Naive B cell (primary cell): ENCODE results near the gene CDKN2C. TPM values are rescaled to one million over a fixed set of nuclear protein-coding genes. Genes with fewer than 3 reads are reported as not detected.
A peak's percentile ranks its signal among the peaks of the same experiment; 100 is the strongest.
"Not testable (repeated sequence)": the region's sequence is repeated elsewhere in the genome, so short reads cannot be mapped to it uniquely, and the experiment has no call there.

Experiments
- ATAC-seq, 2 donors: fragments of 150-1000 bp; cut with Tn5 transposase; 2 replicates each; pipeline ENCODE4 v1.10.0; 2021; ENCODE audit warnings: low read depth in 2 of 2, mild to moderate bottlenecking in 2 of 2, moderate library complexity in 2 of 2
- DNase-seq: peaks from one replicate; pipeline ENCODE4 v3.0.0; 2022
- H3K27ac Mint-ChIP-seq, 6 donors: one replicate each; pipeline ENCODE4 v1.8.0; 2020 to 2022; ENCODE audit warnings: mild to moderate bottlenecking in 6 of 6, mixed read lengths in 6 of 6, moderate library complexity in 5 of 6, inconsistent platforms in 2 of 6
- H3K27me3 Mint-ChIP-seq, 3 donors: one replicate each; pipeline ENCODE4 v1.8.0; 2021 to 2022; ENCODE audit warnings: mixed read lengths in 3 of 3, mild to moderate bottlenecking in 1 of 3
- H3K36me3 Mint-ChIP-seq, 2 donors: one replicate each; pipeline ENCODE4 v1.8.0; 2020 to 2022; ENCODE audit warnings: mixed read lengths in 2 of 2, inconsistent platforms in 1 of 2, mild to moderate bottlenecking in 1 of 2
- H3K4me1 Mint-ChIP-seq, 3 donors: one replicate each; pipeline ENCODE4 v1.8.0; 2020 to 2022; ENCODE audit warnings: mixed read lengths in 3 of 3, inconsistent platforms in 1 of 3, mild to moderate bottlenecking in 1 of 3, moderate library complexity in 1 of 3
- H3K4me3 Mint-ChIP-seq, 8 donors: one replicate each; pipeline ENCODE4 v1.8.0; 2020 to 2022; ENCODE audit warnings: mild to moderate bottlenecking in 8 of 8, mixed read lengths in 8 of 8, moderate library complexity in 8 of 8, inconsistent platforms in 2 of 8
- H3K9me3 Mint-ChIP-seq, 7 donors: one replicate each; pipeline ENCODE4 v1.8.0; 2020 to 2022; ENCODE audit warnings: mixed read lengths in 7 of 7, mild to moderate bottlenecking in 5 of 7, inconsistent platforms in 2 of 7, moderate library complexity in 1 of 7
- polyA plus RNA-seq, 6 donors: library from polyadenylated mRNA; unstranded; fragments of 300-500 nt; fragmentation: Illumina TruSeq; gene quantifications; one replicate each; pipeline ENCODE4 v1.2.3, GENCODE V29; 2021; ENCODE audit warnings: low read depth in 6 of 6

Gene CDKN2C
- polyA plus RNA-seq, 6 donors from 2014 or later: 0.57 to 1.1 (median 1.1) TPM; not detected in 1

DNA sequence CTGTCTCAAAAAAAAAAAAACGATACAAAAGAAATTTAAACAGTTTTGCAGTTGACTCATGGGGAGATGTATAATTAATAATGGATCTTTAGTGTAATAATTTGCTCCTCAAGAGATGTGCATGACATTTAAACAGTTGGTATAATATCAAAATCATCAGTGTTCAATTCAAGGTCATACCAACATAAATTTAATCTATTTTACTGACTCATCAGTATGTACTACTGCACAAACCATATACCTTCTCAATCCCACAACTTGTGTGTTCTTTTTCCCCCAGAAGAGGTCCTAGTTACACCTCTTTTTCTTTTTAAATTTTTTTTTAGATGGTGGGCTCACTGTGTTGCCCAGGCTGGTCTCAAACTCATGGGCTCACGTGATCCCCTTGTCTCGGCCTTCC lies 23.6 kb downstream of the CDKN2C start:
- H3K36me3 Mint-ChIP-seq: no peaks in the 10 kb centered on the region
- peaks cover 0 to 10% (median 0%) of the 10 kb centered on the region in 3 donors for H3K27me3 Mint-ChIP-seq
- no peak overlapping the region for H3K4me3 Mint-ChIP-seq
- H3K27ac Mint-ChIP-seq: no peak overlapping the region
- no peaks in the 10 kb centered on the region for H3K9me3 Mint-ChIP-seq
- DNase-seq (no peak), ATAC-seq (no peak)
- H3K4me1 Mint-ChIP-seq: no peaks in the 10 kb centered on the region

DNA sequence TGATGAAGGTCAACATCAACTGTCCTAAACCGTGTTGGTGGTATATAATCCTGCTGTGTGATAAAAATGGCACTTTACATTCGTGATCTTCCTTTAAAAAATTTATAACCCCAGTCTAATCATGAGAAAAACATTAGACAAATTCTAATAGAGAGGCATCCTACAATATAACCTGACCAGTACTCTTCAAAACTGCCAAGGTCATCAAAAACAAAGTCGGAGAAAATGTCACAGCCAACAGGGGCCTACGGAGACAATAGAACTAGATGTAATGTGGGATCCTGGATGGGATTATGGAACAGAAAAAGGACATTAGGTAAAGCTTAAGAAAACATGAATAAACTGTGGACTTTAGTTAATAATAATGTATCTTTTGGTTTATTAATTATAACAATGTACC lies 25.0 kb downstream of the CDKN2C start:
- ATAC-seq: no peak
- Mint-ChIP-seq H3K27ac (no peak overlapping the region), H3K27me3 (peaks cover 0 to 10% (median 0%) of the 10 kb centered on the region in 3 donors), H3K36me3 (no peaks in the 10 kb centered on the region), H3K4me3 (no peak overlapping the region), H3K4me1 (peaks cover under 1 to 4% (median under 1%) of the 10 kb centered on the region in 3 donors), H3K9me3 (peaks cover 0 to 2% (median 0%) of the 10 kb centered on the region in 7 donors)
- DNase-seq: no peak

DNA sequence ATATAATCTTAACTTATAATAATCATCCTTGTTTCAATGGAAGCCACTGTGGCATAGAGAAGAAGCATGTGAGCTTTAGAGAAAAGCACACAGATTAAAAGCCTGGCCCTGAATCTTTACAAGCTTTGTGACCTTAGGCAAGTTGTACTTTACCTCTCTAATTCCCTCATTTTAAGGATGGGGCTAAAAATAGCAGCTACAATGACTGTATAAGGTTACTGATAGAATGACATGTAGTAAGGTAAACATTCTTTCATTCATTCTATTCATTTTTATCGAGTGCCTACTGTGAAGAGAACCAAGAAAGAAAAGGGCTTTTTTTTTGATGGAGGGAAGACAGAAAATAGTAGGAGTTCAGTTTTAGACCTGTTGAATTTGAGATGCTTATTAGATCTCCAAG lies 25.6 kb downstream of the CDKN2C start:
- peaks cover 0 to 2% (median 0%) of the 10 kb centered on the region in 7 donors for H3K9me3 Mint-ChIP-seq
- no peak for ATAC-seq

DNA sequence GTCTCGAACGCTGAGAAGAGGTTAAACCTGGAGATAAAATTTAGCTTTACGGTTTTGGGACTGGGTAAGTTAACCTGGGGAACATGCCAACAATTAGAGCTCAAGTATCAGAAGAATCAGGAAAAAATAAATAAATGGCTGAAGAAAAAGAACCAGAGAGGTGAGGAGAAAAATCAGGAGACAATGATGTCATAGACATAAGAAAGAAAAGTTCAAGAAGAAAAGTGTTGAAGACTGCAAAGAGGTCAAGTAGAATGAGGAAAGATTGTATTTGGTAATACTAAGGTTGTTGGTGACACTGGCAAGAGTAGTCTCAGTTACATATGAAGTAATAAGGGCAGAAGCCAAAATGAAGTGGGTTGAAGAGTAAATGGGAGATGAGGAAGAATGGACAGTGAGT lies 26.0 kb downstream of the CDKN2C start:
- ATAC-seq: no peak
- Mint-ChIP-seq H3K27me3 (peaks cover 0 to 10% (median 0%) of the 10 kb centered on the region in 3 donors), H3K9me3 (peaks cover 0 to 2% (median 0%) of the 10 kb centered on the region in 7 donors), H3K36me3 (no peaks in the 10 kb centered on the region), H3K4me3 (no peak overlapping the region), H3K4me1 (peaks cover 6 to 10% (median 9%) of the 10 kb centered on the region in 3 donors), H3K27ac (no peak overlapping the region)
- DNase-seq: no peak

More for the DNA sequence above, 25.6 kb downstream of the CDKN2C start:
- DNase-seq: no peak
- peak overlapping the region in 1 of 6 donors; percentile 10 for H3K27ac Mint-ChIP-seq
- H3K27me3 Mint-ChIP-seq: peaks cover 0 to 10% (median 0%) of the 10 kb centered on the region in 3 donors
- H3K4me3 Mint-ChIP-seq: no peak overlapping the region
- no peaks in the 10 kb centered on the region for H3K36me3 Mint-ChIP-seq
- peaks cover 6 to 10% (median 7%) of the 10 kb centered on the region in 3 donors for H3K4me1 Mint-ChIP-seq

DNA sequence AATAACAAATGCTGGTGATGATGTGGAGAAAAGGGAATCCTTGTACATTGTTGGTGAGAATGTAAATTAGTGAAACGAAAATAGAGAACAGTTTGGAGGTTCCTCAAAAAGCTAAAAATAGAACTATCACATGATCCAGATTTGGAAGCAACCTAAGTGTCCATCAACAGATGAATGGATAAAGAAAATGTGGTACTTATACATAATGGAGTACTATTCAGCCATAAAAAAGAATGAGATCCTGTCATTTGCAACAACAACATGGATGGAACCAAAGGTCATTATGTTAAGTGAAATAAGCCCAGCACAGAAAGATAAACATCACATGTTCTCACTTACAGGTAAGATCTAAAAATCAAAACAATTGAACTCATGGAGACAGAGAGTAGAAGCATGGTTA lies 29.3 kb downstream of the CDKN2C start:
- ATAC-seq, H3K36me3 Mint-ChIP-seq, DNase-seq, H3K9me3 Mint-ChIP-seq, H3K27me3 Mint-ChIP-seq, H3K4me1 Mint-ChIP-seq: not testable (repeated sequence)
- peak overlapping the region in 1 of 6 donors; percentile 35 for H3K27ac Mint-ChIP-seq
- peak overlapping the region in 1 of 8 donors; percentile 3 for H3K4me3 Mint-ChIP-seq

DNA sequence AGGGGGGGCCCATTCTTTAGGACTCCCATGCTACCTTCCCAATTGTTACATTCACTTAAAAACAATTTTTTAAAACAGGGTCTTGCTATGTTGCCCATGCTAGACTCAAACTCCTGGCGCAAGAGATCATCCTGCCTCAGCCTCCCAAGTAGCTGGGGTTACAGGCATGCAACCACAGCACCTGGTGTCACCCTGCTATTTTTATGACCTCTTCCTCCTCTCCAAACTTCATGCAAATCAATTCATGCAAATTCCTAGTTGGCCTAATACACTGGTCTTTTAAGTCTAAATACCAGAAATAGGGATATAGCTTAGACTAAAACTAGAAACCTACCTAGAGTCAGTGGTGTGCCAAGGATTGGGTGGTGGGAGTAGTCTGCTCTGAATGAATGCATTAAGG lies 30.1 kb downstream of the CDKN2C start:
- peak overlapping the region in 3 of 6 donors; percentile 57 to 79 (median 69) for H3K27ac Mint-ChIP-seq
- peak overlapping the region in 2 of 8 donors; percentile 5 to 8 for H3K4me3 Mint-ChIP-seq
- H3K4me1 Mint-ChIP-seq: peaks cover 6 to 10% (median 9%) of the 10 kb centered on the region in 3 donors
- H3K27me3 Mint-ChIP-seq: peaks cover 0 to 8% (median 5%) of the 10 kb centered on the region in 3 donors
- peaks cover 0 to 2% (median 0%) of the 10 kb centered on the region in 7 donors for H3K9me3 Mint-ChIP-seq
- peak; percentile 30 for DNase-seq
- no peaks in the 10 kb centered on the region for H3K36me3 Mint-ChIP-seq
- ATAC-seq: peak; percentile 95 to 98

DNA sequence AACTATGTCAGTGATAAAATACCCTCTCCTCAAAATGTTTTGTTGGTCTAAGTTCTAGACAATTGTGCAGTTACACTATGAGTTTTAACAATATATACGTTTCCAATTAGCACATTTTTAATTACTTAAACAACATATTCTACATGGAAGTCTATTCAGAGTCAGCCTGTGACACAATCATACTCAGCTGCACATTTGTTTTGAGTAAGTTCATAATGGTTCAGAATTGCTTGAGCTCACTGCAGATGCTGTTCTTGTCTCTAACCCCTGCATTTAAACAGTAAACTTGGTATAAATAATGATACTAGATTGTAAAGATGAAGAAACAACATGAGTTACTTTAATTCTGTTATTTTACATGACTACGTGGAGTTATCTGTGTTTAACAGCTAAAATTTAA lies 30.6 kb downstream of the CDKN2C start:
- no peak overlapping the region for H3K4me3 Mint-ChIP-seq

DNA sequence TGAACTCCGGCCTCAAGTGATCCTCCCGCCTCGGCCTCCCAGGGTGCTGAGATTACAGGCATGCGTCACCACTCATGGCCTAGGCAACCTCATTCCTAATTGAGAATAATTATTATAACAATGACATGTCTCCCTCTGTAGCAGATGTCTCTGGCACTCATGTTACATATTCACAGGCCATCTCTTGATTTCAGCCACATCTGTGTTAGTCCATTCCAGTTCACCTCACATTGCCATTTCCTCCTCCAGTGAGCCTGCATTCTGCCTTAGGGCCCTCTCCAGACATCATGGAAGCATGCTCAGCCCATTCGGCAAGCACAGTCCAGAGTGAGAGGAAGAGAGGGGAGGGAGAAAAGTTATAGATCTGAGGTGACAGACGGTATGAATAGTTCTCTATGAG lies 32.5 kb downstream of the CDKN2C start:
- H3K4me1 Mint-ChIP-seq: peaks cover 6 to 10% (median 9%) of the 10 kb centered on the region in 3 donors
- H3K27me3 Mint-ChIP-seq: peaks cover 0 to 8% (median 5%) of the 10 kb centered on the region in 3 donors
- DNase-seq (no peak), ATAC-seq (no peak)
- peaks cover 0 to 13% (median 2%) of the 10 kb centered on the region in 7 donors for H3K9me3 Mint-ChIP-seq
- H3K4me3 Mint-ChIP-seq: no peak overlapping the region
- no peak overlapping the region for H3K27ac Mint-ChIP-seq
- no peaks in the 10 kb centered on the region for H3K36me3 Mint-ChIP-seq

More for the DNA sequence above, 30.6 kb downstream of the CDKN2C start:
- Mint-ChIP-seq H3K36me3 (no peaks in the 10 kb centered on the region), H3K4me1 (peaks cover 6 to 10% (median 9%) of the 10 kb centered on the region in 3 donors), H3K27me3 (peaks cover 0 to 8% (median 5%) of the 10 kb centered on the region in 3 donors), H3K27ac (peak overlapping the region in 1 of 6 donors; percentile 69), H3K9me3 (peaks cover 0 to 2% (median 0%) of the 10 kb centered on the region in 7 donors)
- ATAC-seq (no peak), DNase-seq (no peak)

DNA sequence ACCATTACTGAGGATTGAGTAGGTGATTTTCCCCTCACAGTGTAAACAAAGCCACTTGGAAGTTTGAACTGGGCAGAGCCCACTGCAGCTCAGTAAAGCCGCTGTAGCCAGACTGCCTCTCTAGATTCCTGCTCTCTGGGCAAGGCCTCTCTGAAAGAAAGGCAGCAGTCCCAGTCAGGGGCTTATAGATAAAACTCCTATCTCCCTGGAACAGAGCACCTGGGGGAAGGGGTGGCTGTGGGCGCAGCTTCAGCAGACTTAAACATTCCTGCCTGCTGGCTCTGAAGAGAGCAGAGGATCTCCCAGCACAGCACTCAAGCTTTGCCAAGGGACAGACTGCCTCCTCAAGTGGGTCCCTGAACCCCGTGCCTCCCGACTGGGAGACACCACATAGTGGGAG lies 35.5 kb downstream of the CDKN2C start:
- H3K4me1 Mint-ChIP-seq, H3K27ac Mint-ChIP-seq, H3K36me3 Mint-ChIP-seq, DNase-seq, H3K4me3 Mint-ChIP-seq, ATAC-seq, H3K27me3 Mint-ChIP-seq: not testable (repeated sequence)
- peaks cover 4 to 26% (median 5%) of the 10 kb centered on the region in 7 donors for H3K9me3 Mint-ChIP-seq

DNA sequence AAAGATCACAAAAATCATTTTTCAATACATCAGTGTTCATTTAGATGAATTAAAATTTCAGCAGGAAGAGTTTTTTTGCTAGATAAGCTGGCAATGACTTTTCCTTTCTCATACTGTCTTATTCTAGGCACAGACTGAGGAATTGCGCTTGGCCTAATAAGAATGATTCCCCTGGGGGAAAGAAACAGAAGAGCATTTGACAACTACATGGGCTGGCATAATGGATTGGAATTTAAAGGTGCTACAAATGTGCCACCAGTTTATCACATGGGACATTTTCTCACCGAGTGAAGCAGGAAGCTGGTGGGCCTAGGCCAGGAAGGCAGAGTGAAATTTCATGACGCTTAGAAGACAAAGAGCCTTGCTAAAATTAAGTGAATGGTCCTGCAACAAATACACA lies 39.3 kb downstream of the CDKN2C start:
- Mint-ChIP-seq H3K4me3 (no peak overlapping the region), H3K4me1 (no peaks in the 10 kb centered on the region), H3K9me3 (peaks cover 5 to 40% (median 13%) of the 10 kb centered on the region in 7 donors), H3K36me3 (peaks cover 0 to 7% of the 10 kb centered on the region in 2 donors), H3K27ac (no peak overlapping the region), H3K27me3 (peaks cover 7 to 8% (median 8%) of the 10 kb centered on the region in 3 donors)
- DNase-seq: no peak
- ATAC-seq: no peak

DNA sequence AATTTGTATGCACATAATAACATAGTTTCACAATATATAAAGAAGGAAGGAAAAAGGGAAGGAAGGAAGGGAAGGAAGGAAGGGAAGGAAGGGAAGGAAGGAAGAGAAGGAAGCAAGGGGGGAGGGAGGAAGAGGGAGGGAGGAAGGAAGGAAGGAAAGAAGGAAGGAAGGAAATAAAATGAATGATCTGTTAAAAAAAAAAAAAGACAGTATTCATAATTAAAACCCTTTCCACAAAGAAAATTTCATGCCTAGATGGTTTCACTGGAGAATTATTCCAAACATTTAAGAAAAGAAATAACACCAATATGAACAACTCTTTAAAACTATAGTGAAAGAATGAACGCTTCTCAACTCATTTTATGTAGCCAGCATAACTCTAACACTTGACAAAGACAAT lies 44.8 kb downstream of the CDKN2C start:
- Mint-ChIP-seq H3K27ac (peak overlapping the region in 1 of 6 donors; percentile 8), H3K36me3 (no peaks in the 10 kb centered on the region), H3K9me3 (peaks cover 4 to 29% (median 20%) of the 10 kb centered on the region in 7 donors), H3K27me3 (peaks cover 0 to 13% (median 8%) of the 10 kb centered on the region in 3 donors), H3K4me3 (no peak overlapping the region), H3K4me1 (no peaks in the 10 kb centered on the region)
- ATAC-seq (no peak), DNase-seq (no peak)

DNA sequence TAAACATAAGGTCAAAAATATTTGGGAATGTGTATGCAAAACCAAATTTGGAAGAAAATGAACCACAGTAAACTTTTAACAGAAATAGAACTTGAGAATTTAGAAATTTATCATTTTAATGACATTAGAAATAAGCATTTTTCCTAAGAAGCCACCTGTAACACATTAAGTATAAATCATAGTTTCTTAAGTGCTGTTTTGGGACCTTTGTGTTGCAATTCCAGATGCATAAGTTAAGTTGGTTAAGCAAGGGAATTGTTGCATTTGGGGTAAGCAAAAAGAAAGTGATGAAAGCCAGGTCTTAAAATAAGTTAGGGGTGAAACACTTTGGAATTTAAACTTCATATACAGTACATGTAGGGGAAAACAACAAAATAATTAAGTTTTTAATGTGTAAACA lies 49.8 kb downstream of the CDKN2C start:
- DNase-seq (no peak), ATAC-seq (no peak)
- Mint-ChIP-seq H3K4me1 (no peaks in the 10 kb centered on the region), H3K36me3 (no peaks in the 10 kb centered on the region), H3K27me3 (peaks cover 1 to 15% (median 2%) of the 10 kb centered on the region in 3 donors), H3K27ac (no peak overlapping the region), H3K9me3 (peaks cover 4 to 15% (median 10%) of the 10 kb centered on the region in 7 donors), H3K4me3 (no peak overlapping the region)
